SK-N-MC (cell line): ENCODE results near the gene HIBADH.

Experiments
- EZH2 ChIP-seq: fragments of 200-600 bp; sonication (generic); IDR thresholded peaks from one replicate; pipeline ENCODE4 v1.6.1; 2017; ENCODE audit warnings: antibody characterized with exemption
- POLR2AphosphoS5 ChIP-seq: IDR thresholded peaks from 2 replicates; pipeline ENCODE4 v1.6.1; 2012; ENCODE audit warnings: mild to moderate bottlenecking, low read depth, low read length, borderline replicate concordance

GRCh38 chr7:27510541-27510940, 152.1 kb downstream of the HIBADH start:
- TF ChIP-seq POLR2AphosphoS5 (no peak), EZH2 (no peak)
